H9 (cell line): Measurements from ENCODE around the gene TSPAN4. TPM values are rescaled to one million over a fixed set of nuclear protein-coding genes. Genes with fewer than 3 reads are reported as not detected.

ENCODE experiments used
- DNase-seq: peaks from one replicate; pipeline ENCODE4 v3.0.0-alpha.2; 2017
- H2AFZ ChIP-seq: one replicate; pipeline ENCODE4 v1.6.1; 2013; ENCODE audit warnings: mild to moderate bottlenecking, low read length, control low read depth, moderate library complexity
- H2AK5ac ChIP-seq: 2 replicates; pipeline ENCODE4 v1.6.1; 2013; ENCODE audit warnings: low read length, control low read depth, mixed read lengths; ENCODE audit not compliant: insufficient read length
- H2BK120ac ChIP-seq: one replicate; pipeline ENCODE4 v1.6.1; 2013; ENCODE audit warnings: low read depth, mild to moderate bottlenecking, low read length, control low read depth, inconsistent platforms; ENCODE audit not compliant: poor library complexity, severe bottlenecking
- H2BK12ac ChIP-seq: 2 replicates; pipeline ENCODE4 v1.6.1; 2013; ENCODE audit warnings: low read length, control low read depth, mixed read lengths, low read depth; ENCODE audit not compliant: insufficient read length
- H2BK15ac ChIP-seq: 2 replicates; pipeline ENCODE4 v1.6.1; 2013; ENCODE audit warnings: low read depth, low read length, control low read depth
- H2BK20ac ChIP-seq: one replicate; pipeline ENCODE4 v1.6.1; 2013; ENCODE audit warnings: low read depth, mild to moderate bottlenecking, low read length, control low read depth, inconsistent platforms; ENCODE audit not compliant: poor library complexity, severe bottlenecking
- H2BK5ac ChIP-seq: 2 replicates; pipeline ENCODE4 v1.6.1; 2013; ENCODE audit warnings: low read length, control low read depth, mixed read lengths; ENCODE audit not compliant: insufficient read length
- H3K14ac ChIP-seq: 2 replicates; pipeline ENCODE4 v1.6.1; 2013; ENCODE audit warnings: low read length, control low read depth; ENCODE audit not compliant: insufficient read depth
- H3K18ac ChIP-seq: 2 replicates; pipeline ENCODE4 v1.6.1; 2013; ENCODE audit warnings: low read depth, mild to moderate bottlenecking, mixed read lengths, low read length, control low read depth; ENCODE audit not compliant: insufficient read length
- H3K23ac ChIP-seq: 2 replicates; pipeline ENCODE4 v1.6.1; 2013; ENCODE audit warnings: low read length, control low read depth, mixed read lengths, low read depth; ENCODE audit not compliant: insufficient read length
- H3K23me2 ChIP-seq: 2 replicates; pipeline ENCODE4 v1.6.1; 2013; ENCODE audit warnings: low read depth, mild to moderate bottlenecking, mixed read lengths, low read length, control low read depth; ENCODE audit not compliant: insufficient read length, poor library complexity, severe bottlenecking
- H3K27ac ChIP-seq: 2 replicates; pipeline ENCODE4 v1.5.1; 2013; ENCODE audit warnings: low read length, control low read depth, mixed read lengths, low read depth; ENCODE audit not compliant: insufficient read length
- H3K27me3 ChIP-seq: 2 replicates; pipeline ENCODE4 v1.6.1; 2013; ENCODE audit warnings: low read length, control low read depth, inconsistent platforms; ENCODE audit not compliant: insufficient read depth
- H3K4ac ChIP-seq: 2 replicates; pipeline ENCODE4 v1.6.1; 2013; ENCODE audit warnings: low read depth, mild to moderate bottlenecking, control low read depth, inconsistent platforms, low read length, moderate library complexity
- H3K4me1 ChIP-seq: 2 replicates; pipeline ENCODE4 v1.6.1; 2013; ENCODE audit warnings: low read length, control low read depth, inconsistent platforms; ENCODE audit not compliant: insufficient read depth
- H3K4me2 ChIP-seq: 2 replicates; pipeline ENCODE4 v1.6.1; 2013; ENCODE audit warnings: low read length, control low read depth, mixed read lengths; ENCODE audit not compliant: insufficient read length, insufficient read depth
- H3K56ac ChIP-seq: 2 replicates; pipeline ENCODE4 v1.6.1; 2013; ENCODE audit warnings: low read depth, mild to moderate bottlenecking, mixed read lengths, low read length, control low read depth; ENCODE audit not compliant: insufficient read length
- H3K79me1 ChIP-seq: 2 replicates; pipeline ENCODE4 v1.6.1; 2013; ENCODE audit warnings: low read depth, mild to moderate bottlenecking, moderate library complexity, low read length, control low read depth, inconsistent platforms; ENCODE audit not compliant: insufficient read depth, poor library complexity, severe bottlenecking
- H3K79me2 ChIP-seq: 2 replicates; pipeline ENCODE4 v1.6.1; 2013; ENCODE audit warnings: low read length, control low read depth, inconsistent platforms; ENCODE audit not compliant: insufficient read depth
- H3K9ac ChIP-seq: 2 replicates; pipeline ENCODE4 v1.6.1; 2013; ENCODE audit warnings: low read length, control low read depth, mixed read lengths; ENCODE audit not compliant: insufficient read length; ENCODE audit errors: extremely low read depth
- H3K9me3 ChIP-seq: one replicate; pipeline ENCODE4 v1.6.1; 2013; ENCODE audit warnings: low read depth, low read length, inconsistent platforms; ENCODE audit not compliant: control insufficient read depth
- H3T11ph ChIP-seq: one replicate; pipeline ENCODE4 v1.6.1; 2013; ENCODE audit warnings: mild to moderate bottlenecking, low read length, control low read depth, inconsistent platforms
- H4K20me1 ChIP-seq: one replicate; pipeline ENCODE4 v1.6.1; 2013; ENCODE audit not compliant: control insufficient read depth, insufficient read length, insufficient read depth
- H4K5ac ChIP-seq: 2 replicates; pipeline ENCODE4 v1.6.1; 2013; ENCODE audit warnings: low read depth, mild to moderate bottlenecking, mixed read lengths, low read length, control low read depth; ENCODE audit not compliant: insufficient read length
- H4K8ac ChIP-seq: replicated peaks from 2 replicates; pipeline ENCODE4 v1.6.1; 2013; ENCODE audit warnings: low read length, control low read depth, mixed read lengths, low read depth; ENCODE audit not compliant: insufficient read length
- H4K91ac ChIP-seq: 2 replicates; pipeline ENCODE4 v1.6.1; 2013; ENCODE audit warnings: low read depth, mild to moderate bottlenecking, moderate library complexity, mixed read lengths, low read length, control low read depth; ENCODE audit not compliant: insufficient read length
- H3K27ac Mint-ChIP-seq, 3 experiments: 2 replicates in 2 of 3; 3 replicates in 1 of 3; pipeline ENCODE4 v1.8.0; 2020 to 2021; ENCODE audit warnings: mixed read lengths in 3 of 3, mild to moderate bottlenecking in 1 of 3, moderate library complexity in 1 of 3
- H3K27me3 Mint-ChIP-seq: 2 replicates; pipeline ENCODE4 v1.8.0; 2021; ENCODE audit warnings: low read depth, mild to moderate bottlenecking, moderate library complexity, mixed read lengths
- H3K36me3 Mint-ChIP-seq, 3 experiments: 2 replicates in 2 of 3; 3 replicates in 1 of 3; pipeline ENCODE4 v1.8.0; 2020 to 2021; ENCODE audit warnings: low read depth in 3 of 3, mixed read lengths in 3 of 3; ENCODE audit not compliant: insufficient read depth in 1 of 3
- H3K4me1 Mint-ChIP-seq, 2 experiments: 2 replicates each; pipeline ENCODE4 v1.8.0; 2020; ENCODE audit warnings: mixed read lengths in 2 of 2
- H3K4me3 Mint-ChIP-seq, 2 experiments: 2 replicates in 1 of 2; 3 replicates in 1 of 2; pipeline ENCODE4 v1.8.0; 2020 to 2021; ENCODE audit warnings: mild to moderate bottlenecking in 2 of 2, mixed read lengths in 2 of 2, moderate library complexity in 1 of 2
- H3K9me3 Mint-ChIP-seq, 2 experiments: 2 replicates in 1 of 2; 3 replicates in 1 of 2; pipeline ENCODE4 v1.8.0; 2020; ENCODE audit warnings: mild to moderate bottlenecking in 2 of 2, mixed read lengths in 2 of 2, moderate library complexity in 1 of 2
- WGBS: extraction: QIAGEN DNeasy Blood & Tissue Kit; methylation state at CpG from one replicate; pipeline ENCODE4 v1.1.7; 2013; ENCODE audit warnings: missing lambda C conversion rate, low lambda C conversion rate, mixed read lengths; ENCODE audit not compliant: insufficient read length; ENCODE audit errors: extremely low coverage; 5-methylcytosine and 5-hydroxymethylcytosine counted together
- total RNA-seq: library from RNA; stranded (reverse); gene quantifications from 2 replicates; pipeline ENCODE4 v1.2.1, GENCODE V29; 2021
- TF ChIP-seq, protein P1 (sequence below): fragments of 200-600 bp; sonication (generic); conservative IDR thresholded peaks from 3 replicates; pipeline ENCODE4 v1.8.0; 2021; ENCODE audit warnings: antibody characterized with exemption, mild to moderate bottlenecking

The TSPAN4 gene
- total RNA-seq, 1 experiment from 2014 or later = 64.6 TPM

GRCh38 chr11:847876-848275 lies 5.2 kb downstream of the TSPAN4 start:
- Histone ChIP-seq H3K23me2 (peaks cover 24% of the 10 kb centered on the region), H3K4me2 (no peak overlapping the region), H3K4me1 (peaks cover 2% of the 10 kb centered on the region; the same call in 1 of the 2 replicates), H3K79me2 (no peaks in the 10 kb centered on the region), H3K27ac (no peak overlapping the region), H2BK12ac (no peak overlapping the region), H2BK15ac (no peak overlapping the region), H3K18ac (no peak overlapping the region), H4K5ac (no peak overlapping the region), H3K79me1 (no peaks in the 10 kb centered on the region), H4K91ac (no peak overlapping the region), H3K23ac (no peak overlapping the region), H2AFZ (no peak overlapping the region), H2BK5ac (no peak overlapping the region), H3K4ac (no peak overlapping the region), H3K9ac (no peak overlapping the region), H3K14ac (no peak overlapping the region), H3K27me3 (no peaks in the 10 kb centered on the region; the same call in 1 of the 2 replicates), H2AK5ac (no peak overlapping the region), H4K20me1 (peaks cover 6% of the 10 kb centered on the region), H3K56ac (no peak overlapping the region), H3T11ph (no peak overlapping the region), H2BK20ac (no peak overlapping the region), H4K8ac (no peak overlapping the region), H2BK120ac (no peak overlapping the region), H3K9me3 (no peaks in the 10 kb centered on the region)
- Mint-ChIP-seq H3K4me3 (no peak overlapping the region), H3K9me3 (no peaks in the 10 kb centered on the region), H3K4me1 (peaks cover 11 to 41% of the 10 kb centered on the region in 2 experiments), H3K27me3 (peaks cover 7% of the 10 kb centered on the region), H3K36me3 (no peaks in the 10 kb centered on the region), H3K27ac (no peak overlapping the region)
- WGBS = no CpG with 5 or more reads among the region's 18 CpGs
- no peak for DNase-seq
- TF ChIP-seq, protein P1, sequence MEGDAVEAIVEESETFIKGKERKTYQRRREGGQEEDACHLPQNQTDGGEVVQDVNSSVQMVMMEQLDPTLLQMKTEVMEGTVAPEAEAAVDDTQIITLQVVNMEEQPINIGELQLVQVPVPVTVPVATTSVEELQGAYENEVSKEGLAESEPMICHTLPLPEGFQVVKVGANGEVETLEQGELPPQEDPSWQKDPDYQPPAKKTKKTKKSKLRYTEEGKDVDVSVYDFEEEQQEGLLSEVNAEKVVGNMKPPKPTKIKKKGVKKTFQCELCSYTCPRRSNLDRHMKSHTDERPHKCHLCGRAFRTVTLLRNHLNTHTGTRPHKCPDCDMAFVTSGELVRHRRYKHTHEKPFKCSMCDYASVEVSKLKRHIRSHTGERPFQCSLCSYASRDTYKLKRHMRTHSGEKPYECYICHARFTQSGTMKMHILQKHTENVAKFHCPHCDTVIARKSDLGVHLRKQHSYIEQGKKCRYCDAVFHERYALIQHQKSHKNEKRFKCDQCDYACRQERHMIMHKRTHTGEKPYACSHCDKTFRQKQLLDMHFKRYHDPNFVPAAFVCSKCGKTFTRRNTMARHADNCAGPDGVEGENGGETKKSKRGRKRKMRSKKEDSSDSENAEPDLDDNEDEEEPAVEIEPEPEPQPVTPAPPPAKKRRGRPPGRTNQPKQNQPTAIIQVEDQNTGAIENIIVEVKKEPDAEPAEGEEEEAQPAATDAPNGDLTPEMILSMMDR = no peak
